ENCODE data around the gene RASGRF1. TPM values are rescaled to one million over a fixed set of nuclear protein-coding genes. Genes with fewer than 3 reads are reported as not detected.

RASGRF1 gene
- total and polyA plus RNA-seq, 9 of the 15 experiments (the other 6 are each of a cell fraction or from before 2014, with no cell fraction given), result 0.03 to 0.58 (median 0.06) TPM; not detected in 1

DNA sequence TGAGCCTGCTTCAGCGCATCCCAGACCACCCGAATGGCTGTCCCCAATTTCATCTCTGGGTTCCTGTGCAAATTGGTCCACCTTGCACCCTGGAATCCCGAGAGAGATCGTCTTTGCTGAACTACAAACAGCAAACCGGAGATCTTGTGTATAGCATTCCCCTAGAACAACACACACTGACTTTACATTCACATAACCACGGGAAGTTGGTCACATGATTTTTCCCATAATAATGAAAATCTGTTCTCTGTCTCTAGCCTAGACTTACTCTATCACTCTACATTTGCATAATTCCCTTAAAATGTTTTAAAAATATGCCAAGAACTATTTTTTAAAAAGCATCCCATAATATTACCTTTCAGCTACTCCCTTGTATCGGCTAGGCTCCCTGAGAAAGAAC lies 180.3 kb downstream of the RASGRF1 start:
- no peak overlapping the region for H3K27ac ChIP-seq (ENCODE audit: extremely low read depth, low read depth, low read length)
- no peak for FAIRE-seq
- 83% methylated on average over 7 of the region's 7 CpGs for WGBS (ENCODE audit: insufficient coverage, low coverage, missing lambda C conversion rate)
- intact Hi-C loops (cut with micrococcal nuclease), result no loop called here
- DNase-seq (ENCODE audit: extremely low read depth in 1 of 4, low spot score in 3 of 4), result no peak
- H3K9ac ChIP-seq (ENCODE audit: insufficient read depth in 1 of 2, low read depth in 2 of 2, low read length in 2 of 2), result no peak overlapping the region
- no peaks in the 10 kb centered on the region for H3K4me1 ChIP-seq (replicated peaks in 1 of 2; ENCODE audit: control insufficient read depth in 2 of 2, insufficient read depth in 2 of 2, low read length in 2 of 2)
- ChIA-PET CTCF (ENCODE audit: low intra/inter-chr PET ratio) (interaction anchor here (1.3 to 1.6 kb wide), 3 partner anchors 69 to 274 kb away, joined by 3 to 9 read pairs (median 7); no protein-coding TSS in a partner anchor), POLR2A (interaction anchor here (0.6 to 1.5 kb wide), 3 partner anchors 8 to 25 kb away, joined by 3 to 6 read pairs (median 3); no protein-coding TSS in a partner anchor)
- in situ Hi-C loops (cut with MboI), result loop anchor here (5.0 kb wide), 1 partner anchor 72 kb away; no protein-coding TSS in a partner anchor
- TF ChIP-seq MAFG (tag; conservative IDR thresholded peaks at IDR 0.05) (no peak), TFE3 (CRISPR knock-in tag; IDR thresholded peaks at IDR 0.05) (peak; percentile 33; the same call in 1 of the 2 replicates), TAF7 (tag; IDR thresholded peaks at IDR 0.05) (no peak)
- no TSS peak for BruUV-seq (replicated peaks)
- no peaks in the 10 kb centered on the region for H3K9me1 ChIP-seq (ENCODE audit: control insufficient read depth, insufficient read depth, low read length)
- no peaks in the 10 kb centered on the region for H3K27me3 ChIP-seq (ENCODE audit: control insufficient read depth in 2 of 2, insufficient read depth in 2 of 2, low read length in 2 of 2)
- no peak for ATAC-seq
- peaks cover 8% of the 10 kb centered on the region for H4K20me1 ChIP-seq (replicated peaks; ENCODE audit: control insufficient read depth, insufficient read depth, low read length)
- H3K36me3 ChIP-seq (ENCODE audit: control insufficient read depth, insufficient read depth, low read length), result peaks cover 83% of the 10 kb centered on the region
- no peak overlapping the region for H3K4me3 ChIP-seq
- H3K79me2 ChIP-seq (ENCODE audit: control insufficient read depth, insufficient read depth, low read length), result no peaks in the 10 kb centered on the region
- H2AFZ ChIP-seq (ENCODE audit: low read depth, low read length), result no peak overlapping the region
- no peaks in the 10 kb centered on the region for H3K9me3 ChIP-seq (replicated peaks; ENCODE audit: control insufficient read depth, insufficient read depth, low read depth, low read length)
- no peak overlapping the region for H3K4me2 ChIP-seq (ENCODE audit: insufficient read depth, low read length)

Other genes with a start within 250 kb of the RASGRF1 start
- gene MORF4L1, start 217.9 kb downstream of the RASGRF1 start, total RNA-seq (2014; rRNA removed), result 202 and 281 TPM in 2 replicates
- gene MORF4L1, start 217.9 kb downstream of the RASGRF1 start, total RNA-seq (2014; rRNA removed; fragmentation: Illumina TruSeq; extraction: Trizol), result 127 and 157 TPM in 2 replicates
- 193 and 197 TPM in 2 replicates for gene MORF4L1, start 217.9 kb downstream of the RASGRF1 start, total RNA-seq (2015; rRNA removed; fragmentation: Illumina TruSeq; extraction: Trizol)
- gene MORF4L1, start 217.9 kb downstream of the RASGRF1 start, total RNA-seq (2021), result 187 and 240 TPM in 2 replicates
- gene MORF4L1, start 217.9 kb downstream of the RASGRF1 start, polyA plus RNA-seq (2011; rRNA removed), result 268 and 400 TPM in 2 replicates
- gene MORF4L1, start 217.9 kb downstream of the RASGRF1 start, polyA plus RNA-seq (2014; fragmentation: Illumina TruSeq; extraction: Trizol), result 497 and 578 TPM in 2 replicates
- 100 to 1,000 TPM; 244 to 365 TPM for gene MORF4L1, start 217.9 kb downstream of the RASGRF1 start, polyA plus RNA-seq (2014; fragmentation: Nextera tagmentation; extraction: Ambion mirVana)
- 454 and 615 TPM in 2 replicates for gene MORF4L1, start 217.9 kb downstream of the RASGRF1 start, polyA plus RNA-seq (2014; rRNA removed)
- gene CTSH, start 145.7 kb downstream of the RASGRF1 start, total RNA-seq (2014; rRNA removed), result 221 and 262 TPM in 2 replicates
- 130 and 158 TPM in 2 replicates for gene CTSH, start 145.7 kb downstream of the RASGRF1 start, total RNA-seq (2014; rRNA removed; fragmentation: Illumina TruSeq; extraction: Trizol)
- 169 and 170 TPM in 2 replicates for gene CTSH, start 145.7 kb downstream of the RASGRF1 start, total RNA-seq (2015; rRNA removed; fragmentation: Illumina TruSeq; extraction: Trizol)
- gene CTSH, start 145.7 kb downstream of the RASGRF1 start, total RNA-seq (2021), result 173 TPM in 2 replicates
- gene CTSH, start 145.7 kb downstream of the RASGRF1 start, polyA plus RNA-seq (2011; rRNA removed), result 346 and 462 TPM in 2 replicates
- gene CTSH, start 145.7 kb downstream of the RASGRF1 start, polyA plus RNA-seq (2014; fragmentation: Illumina TruSeq; extraction: Trizol), result 264 and 319 TPM in 2 replicates
- 10 to 100 TPM; 15.0 to 35.1 TPM for gene CTSH, start 145.7 kb downstream of the RASGRF1 start, polyA plus RNA-seq (2014; fragmentation: Nextera tagmentation; extraction: Ambion mirVana)
- 314 and 326 TPM in 2 replicates for gene CTSH, start 145.7 kb downstream of the RASGRF1 start, polyA plus RNA-seq (2014; rRNA removed)
- not detected in 2 replicates for gene ANKRD34C, start 191.9 kb upstream of the RASGRF1 start, total RNA-seq (2014; rRNA removed)
- gene ANKRD34C, start 191.9 kb upstream of the RASGRF1 start, total RNA-seq (2014; rRNA removed; fragmentation: Illumina TruSeq; extraction: Trizol), result not detected in 2 replicates
- gene ANKRD34C, start 191.9 kb upstream of the RASGRF1 start, total RNA-seq (2015; rRNA removed; fragmentation: Illumina TruSeq; extraction: Trizol), result not detected in 2 replicates
- gene ANKRD34C, start 191.9 kb upstream of the RASGRF1 start, total RNA-seq (2021), result not detected in 2 replicates
- not detected in 2 replicates for gene ANKRD34C, start 191.9 kb upstream of the RASGRF1 start, polyA plus RNA-seq (2011; rRNA removed)
- gene ANKRD34C, start 191.9 kb upstream of the RASGRF1 start, polyA plus RNA-seq (2014; fragmentation: Illumina TruSeq; extraction: Trizol), result not detected in 2 replicates
- under 1 TPM in 1 of 2 experiments, not detected in 1; 0.01 TPM for gene ANKRD34C, start 191.9 kb upstream of the RASGRF1 start, polyA plus RNA-seq (2014; fragmentation: Nextera tagmentation; extraction: Ambion mirVana)
- gene ANKRD34C, start 191.9 kb upstream of the RASGRF1 start, polyA plus RNA-seq (2014; rRNA removed), result 0.08 TPM in 1 of 2 replicates, not detected in the other
- 65.0 and 81.7 TPM in 2 replicates for gene TMED3, start 220.3 kb upstream of the RASGRF1 start, total RNA-seq (2014; rRNA removed)
- gene TMED3, start 220.3 kb upstream of the RASGRF1 start, total RNA-seq (2014; rRNA removed; fragmentation: Illumina TruSeq; extraction: Trizol), result 39.1 and 41.2 TPM in 2 replicates
- gene TMED3, start 220.3 kb upstream of the RASGRF1 start, total RNA-seq (2015; rRNA removed; fragmentation: Illumina TruSeq; extraction: Trizol), result 52.1 and 52.3 TPM in 2 replicates
- gene TMED3, start 220.3 kb upstream of the RASGRF1 start, total RNA-seq (2021), result 51.4 and 52.9 TPM in 2 replicates
- gene TMED3, start 220.3 kb upstream of the RASGRF1 start, polyA plus RNA-seq (2011; rRNA removed), result 89.6 and 93.6 TPM in 2 replicates
- gene TMED3, start 220.3 kb upstream of the RASGRF1 start, polyA plus RNA-seq (2014; fragmentation: Illumina TruSeq; extraction: Trizol), result 43.2 and 46.0 TPM in 2 replicates
- gene TMED3, start 220.3 kb upstream of the RASGRF1 start, polyA plus RNA-seq (2014; fragmentation: Nextera tagmentation; extraction: Ambion mirVana), result 10 to 100 TPM in 1 of 2 experiments, 1 to 10 TPM in 1; 6.1 to 12.5 TPM
- gene TMED3, start 220.3 kb upstream of the RASGRF1 start, polyA plus RNA-seq (2014; rRNA removed), result 65.9 and 68.3 TPM in 2 replicates